Measurements from ENCODE around the gene HSPB1. TPM values are rescaled to one million over a fixed set of nuclear protein-coding genes. Genes with fewer than 3 reads are reported as not detected.

Gene HSPB1
- total RNA-seq, 1 donor from 2014 or later = 3,584 TPM

- no peaks in the 10 kb centered on the region for H3K9me3 ChIP-seq
- H3K4me1 ChIP-seq = peaks cover 0 to 5% of the 10 kb centered on the region in 2 donors
- peak overlapping the region; percentile 66 to 70 for H3K4me3 ChIP-seq
- TF ChIP-seq CTCF (IDR thresholded peaks at IDR 0.05) = no peak
- DNase-seq (ENCODE audit: low spot score in 2 of 2) = no peak
- no peaks in the 10 kb centered on the region for H3K36me3 ChIP-seq
- no peaks in the 10 kb centered on the region for H3K27me3 ChIP-seq
- H3K27ac ChIP-seq = no peak overlapping the region
- intact Hi-C loops (cut with DNase I) = loop anchor here (2.0 to 5.0 kb wide), 2 partner anchors 35 to 103 kb away; no protein-coding TSS in a partner anchor
Measured at GRCh38 chr7:76281706-76282343, 20.6 kb upstream of the HSPB1 start.

GRCh38 chr7:76282344-76283253, 19.9 kb upstream of the HSPB1 start:
- intact Hi-C loops (cut with DNase I) = loop anchor here (2.0 to 5.0 kb wide), 2 partner anchors 35 to 104 kb away; no protein-coding TSS in a partner anchor
- no peaks in the 10 kb centered on the region for H3K36me3 ChIP-seq
- no peaks in the 10 kb centered on the region for H3K9me3 ChIP-seq
- H3K27ac ChIP-seq = no peak overlapping the region
- peak overlapping the region; percentile 66 to 70 for H3K4me3 ChIP-seq
- TF ChIP-seq CTCF (IDR thresholded peaks at IDR 0.05) = no peak
- H3K4me1 ChIP-seq = peaks cover 0 to 5% of the 10 kb centered on the region in 2 donors
- no peaks in the 10 kb centered on the region for H3K27me3 ChIP-seq
- no peak for DNase-seq (ENCODE audit: low spot score in 2 of 2)

GRCh38 chr7:76283254-76284159, 19.0 kb upstream of the HSPB1 start:
- intact Hi-C loops (cut with DNase I) = loop anchor here (2.0 to 5.0 kb wide), 2 partner anchors 34 to 105 kb away; no protein-coding TSS in a partner anchor
- no peaks in the 10 kb centered on the region for H3K9me3 ChIP-seq
- DNase-seq (ENCODE audit: low spot score in 2 of 2) = no peak
- no peaks in the 10 kb centered on the region for H3K27me3 ChIP-seq
- no peak for TF ChIP-seq CTCF (IDR thresholded peaks at IDR 0.05)
- H3K4me1 ChIP-seq = peaks cover 0 to 5% of the 10 kb centered on the region in 2 donors
- no peaks in the 10 kb centered on the region for H3K36me3 ChIP-seq
- H3K27ac ChIP-seq = no peak overlapping the region
- H3K4me3 ChIP-seq = peak overlapping the region; percentile 66 to 70

- TF ChIP-seq CTCF (IDR thresholded peaks at IDR 0.05) = no peak
- H3K27ac ChIP-seq = no peak overlapping the region
- no peaks in the 10 kb centered on the region for H3K36me3 ChIP-seq
- H3K4me3 ChIP-seq = no peak overlapping the region
- no peaks in the 10 kb centered on the region for H3K9me3 ChIP-seq
- intact Hi-C loops (cut with DNase I) = no loop called here
- no peak for DNase-seq (ENCODE audit: low spot score in 2 of 2)
- H3K27me3 ChIP-seq = no peaks in the 10 kb centered on the region
- peaks cover 0 to 5% of the 10 kb centered on the region in 2 donors for H3K4me1 ChIP-seq
Measured at GRCh38 chr7:76285604-76286374, 16.7 kb upstream of the HSPB1 start.

Measured in ascending aorta (tissue), 2 donors.